Activated CD4-positive, alpha-beta T cell treated with anti-CD3 and anti-CD28 coated beads, Interleukin-2, amount 50 U/mL, for 1 hour (primary cell): ENCODE measurements around the gene ZBP1.

Source experiments
- DNase-seq: peaks from one replicate; pipeline ENCODE4 v3.0.0-alpha.2; 2020

Gene ZBP1

GRCh38 chr20:57658447-57658832 lies 38.2 kb upstream of the ZBP1 start:
- DNase-seq = peak; percentile 0

- peak; percentile 42 for DNase-seq
Measured at GRCh38 chr20:57657535-57658446, 37.6 kb upstream of the ZBP1 start.

- no peak for DNase-seq
Measured at GRCh38 chr20:57656821-57657534, 36.8 kb upstream of the ZBP1 start.

DNA sequence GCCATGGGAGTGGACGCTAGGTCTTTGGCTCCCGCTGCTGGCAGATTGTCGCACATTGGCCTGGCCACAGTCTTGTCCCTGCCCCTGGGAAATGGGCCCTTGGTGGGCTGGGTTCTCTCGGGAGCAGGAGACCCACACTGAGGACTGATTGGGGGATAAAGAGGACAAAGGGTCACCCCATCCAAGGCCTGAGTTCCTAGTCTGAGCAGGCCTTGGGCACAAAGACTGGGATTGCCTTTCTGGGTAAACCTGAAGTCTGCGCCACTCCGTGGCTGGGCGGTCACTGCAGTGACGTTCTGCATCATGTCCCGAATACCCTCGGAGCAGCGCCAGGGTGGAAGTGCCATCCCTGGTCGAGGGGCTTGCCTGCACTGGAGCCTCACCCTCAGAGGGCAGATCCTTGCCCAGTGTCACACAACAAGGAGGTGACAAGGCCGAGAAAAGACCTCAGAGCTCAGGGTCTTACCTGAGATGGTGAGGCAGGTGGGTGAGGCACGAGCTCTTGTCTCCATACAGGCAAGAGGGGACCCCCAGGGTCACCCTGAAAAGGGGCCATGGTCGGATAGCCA lies 36.1 kb upstream of the ZBP1 start:
- DNase-seq = no peak

GRCh38 chr20:57655809-57656155 lies 35.6 kb upstream of the ZBP1 start:
- no peak for DNase-seq

DNA sequence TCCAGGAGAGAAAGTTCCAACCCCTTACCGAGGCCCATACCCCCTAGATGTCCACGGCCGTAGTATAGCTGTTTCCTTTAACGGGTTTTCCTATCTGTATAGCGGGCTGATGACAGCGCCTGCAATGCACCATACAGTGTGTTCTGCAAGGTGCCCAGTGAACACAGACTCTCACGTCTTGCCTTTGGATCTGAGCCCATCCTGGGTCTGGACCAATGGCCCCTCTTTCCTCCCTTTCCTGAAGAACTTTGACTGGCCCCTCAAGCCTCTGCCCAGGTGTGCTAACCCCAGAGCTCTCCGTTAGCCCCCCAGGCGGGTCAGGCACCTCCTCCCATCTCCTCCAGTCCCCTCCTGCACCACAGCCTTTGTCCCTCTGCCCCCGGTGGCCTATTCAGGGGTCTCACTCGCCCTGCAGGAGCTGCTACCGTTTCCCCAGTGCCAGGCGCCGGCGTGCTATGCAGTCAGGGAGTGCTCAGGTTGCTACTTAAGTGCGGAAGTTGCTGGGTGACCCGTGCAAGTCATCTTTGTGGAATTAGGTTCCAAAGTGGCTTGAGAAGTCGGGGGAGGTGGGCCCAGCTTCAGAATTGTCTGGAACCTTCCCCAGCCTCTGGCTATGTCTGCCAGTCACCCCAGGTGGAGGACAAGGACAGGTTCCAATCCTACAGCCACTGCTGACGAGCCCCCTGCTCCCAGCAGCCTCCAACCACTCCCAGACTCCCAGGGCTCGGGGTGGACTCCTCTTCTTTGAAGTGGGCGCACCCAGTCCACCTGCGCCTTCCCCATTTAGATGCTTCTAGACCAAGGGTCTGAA lies 35.0 kb upstream of the ZBP1 start:
- no peak for DNase-seq

DNA sequence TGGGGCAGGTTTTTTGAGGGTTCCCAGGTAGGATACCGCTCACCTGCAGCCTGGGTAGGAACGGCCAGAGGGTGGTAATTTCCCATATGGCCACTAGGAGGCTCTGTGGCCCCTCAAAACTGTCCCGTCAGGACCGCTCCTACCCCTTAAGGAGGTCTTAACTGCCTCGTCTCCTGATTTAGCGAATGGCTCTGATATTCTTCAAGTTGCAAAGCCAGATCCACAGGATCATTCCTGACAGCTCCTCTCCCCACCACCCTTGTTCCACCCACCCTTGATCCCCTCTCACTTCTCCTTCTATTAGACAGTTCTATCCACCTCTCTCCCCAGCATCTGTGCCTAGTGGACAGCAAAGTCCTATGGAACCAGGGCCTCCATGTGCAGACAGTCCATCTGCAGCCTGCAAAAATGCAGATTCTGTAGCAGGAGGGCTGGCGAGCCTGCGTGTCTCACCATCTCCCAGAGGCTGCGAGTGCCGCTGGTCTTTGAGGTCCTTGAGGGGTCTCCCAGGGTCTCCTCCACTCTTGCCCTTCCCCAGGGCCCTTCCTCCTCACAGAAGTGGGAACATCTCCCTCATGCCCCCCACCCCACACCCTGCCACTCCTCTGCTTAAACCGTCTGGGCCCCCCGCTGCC lies 34.3 kb upstream of the ZBP1 start:
- peak; percentile 56 for DNase-seq

DNA sequence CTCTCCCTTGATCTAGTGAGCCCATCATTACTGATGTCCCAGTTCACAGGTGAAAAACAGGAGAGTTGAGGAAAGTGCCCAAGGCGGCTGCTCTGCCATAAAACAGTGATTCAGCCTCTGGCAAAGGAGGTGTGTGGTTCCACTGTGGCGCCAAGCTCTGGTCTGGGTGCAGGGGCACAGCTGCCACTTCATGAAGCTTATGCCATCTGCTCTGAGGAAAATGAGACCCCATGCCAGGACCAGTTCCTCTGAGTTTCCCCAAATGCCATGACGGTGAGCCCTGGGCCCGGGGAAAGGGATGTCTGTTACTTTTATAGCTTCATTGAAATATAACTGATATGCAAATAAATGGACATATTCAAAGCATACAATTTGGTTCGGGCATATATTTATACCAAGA lies 33.7 kb upstream of the ZBP1 start:
- DNase-seq = no peak

GRCh38 chr20:57653546-57653900 lies 33.3 kb upstream of the ZBP1 start:
- no peak for DNase-seq

GRCh38 chr20:57652606-57653545 lies 32.6 kb upstream of the ZBP1 start:
- DNase-seq = no peak

DNA sequence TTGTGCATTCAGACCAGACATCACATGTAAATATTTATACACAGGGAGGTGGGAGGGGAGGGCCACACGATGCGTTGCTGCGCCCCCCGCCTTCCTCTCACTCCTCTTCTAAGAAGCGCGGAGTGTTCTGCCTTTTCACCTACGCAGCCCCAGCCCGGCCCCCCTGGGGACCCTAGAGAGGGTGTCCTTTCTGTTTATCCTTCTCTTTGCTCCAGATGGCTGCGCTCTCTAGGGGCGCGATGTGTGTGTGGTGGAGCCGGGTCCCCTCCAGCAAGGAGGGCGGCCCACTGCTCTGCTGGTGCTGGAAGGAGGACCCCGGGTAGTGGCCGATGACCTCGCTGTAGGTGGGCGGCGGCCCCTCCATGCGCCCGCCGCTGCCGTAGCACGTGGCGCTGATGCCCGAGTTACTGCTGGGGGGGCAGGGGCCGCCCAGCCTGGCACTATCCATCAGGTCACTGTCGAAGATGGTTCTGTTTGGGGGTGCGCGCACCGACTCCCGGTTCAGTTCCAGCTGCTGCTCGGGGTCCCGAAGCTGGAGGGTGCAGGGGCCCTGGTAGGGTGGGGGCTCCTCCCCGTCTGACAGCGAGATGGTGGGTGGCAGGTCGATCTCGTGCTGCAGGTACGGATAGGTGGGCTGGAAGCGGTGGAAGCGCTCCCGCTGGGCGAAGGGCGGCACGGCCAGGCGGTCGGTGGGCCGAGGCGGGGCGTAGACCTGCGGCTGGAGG lies 31.8 kb upstream of the ZBP1 start:
- DNase-seq = no peak

DNA sequence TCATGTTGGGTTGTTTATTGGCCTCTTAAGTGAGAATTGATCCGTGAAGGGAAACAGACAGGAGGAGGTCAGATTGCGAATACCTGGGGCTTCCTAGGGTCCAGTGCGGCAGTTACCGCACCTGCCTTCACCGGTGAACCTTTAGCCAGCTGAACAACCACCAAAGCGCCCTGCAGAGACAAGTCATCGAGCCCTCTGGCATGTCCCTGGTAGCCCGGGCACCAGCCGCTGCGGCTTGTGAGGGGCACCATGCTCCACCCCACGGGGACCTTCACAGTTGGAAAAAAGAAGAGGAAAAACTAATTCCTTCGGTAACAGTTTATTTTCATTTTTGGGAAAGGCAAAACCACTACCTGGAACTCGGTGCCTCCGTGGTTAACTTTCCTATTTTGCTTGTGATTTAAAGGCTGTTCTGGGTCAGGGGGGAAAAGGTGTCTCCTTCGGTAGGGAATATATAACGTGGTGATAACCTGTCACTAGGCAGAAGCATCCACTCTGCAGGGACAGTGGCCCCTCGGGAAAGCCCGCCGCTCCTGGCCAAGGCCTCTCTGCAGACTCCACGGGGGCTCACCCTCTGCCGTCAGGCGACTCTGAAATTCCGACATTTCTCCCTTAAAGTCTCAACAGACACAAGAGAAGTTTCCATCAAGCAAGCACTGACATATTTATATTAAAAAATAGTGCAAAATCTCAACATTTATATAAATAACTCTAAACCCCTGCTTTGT lies 30.7 kb upstream of the ZBP1 start:
- DNase-seq = no peak

- no peak for DNase-seq
Measured at GRCh38 chr20:57650266-57650665, 30.0 kb upstream of the ZBP1 start.

DNA sequence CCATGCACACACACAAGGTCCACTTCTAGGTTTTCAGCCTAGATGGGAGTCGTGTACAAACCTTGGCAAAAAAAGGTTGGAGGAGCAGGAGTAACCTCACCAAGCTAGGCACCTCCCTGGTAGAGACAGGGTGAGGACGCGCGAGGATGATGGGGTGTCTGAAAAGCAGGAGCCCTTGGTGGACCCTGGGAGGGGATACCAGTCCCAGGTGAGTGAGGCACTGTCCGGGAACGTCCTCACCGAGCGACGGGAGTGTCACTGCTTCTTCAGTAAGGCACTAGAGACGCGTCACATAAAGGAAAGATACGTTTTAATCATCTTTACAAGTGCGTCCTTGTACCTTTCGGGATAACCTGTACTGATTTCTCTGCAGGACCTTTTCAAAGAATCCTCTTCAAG lies 29.4 kb upstream of the ZBP1 start:
- DNase-seq = no peak

DNA sequence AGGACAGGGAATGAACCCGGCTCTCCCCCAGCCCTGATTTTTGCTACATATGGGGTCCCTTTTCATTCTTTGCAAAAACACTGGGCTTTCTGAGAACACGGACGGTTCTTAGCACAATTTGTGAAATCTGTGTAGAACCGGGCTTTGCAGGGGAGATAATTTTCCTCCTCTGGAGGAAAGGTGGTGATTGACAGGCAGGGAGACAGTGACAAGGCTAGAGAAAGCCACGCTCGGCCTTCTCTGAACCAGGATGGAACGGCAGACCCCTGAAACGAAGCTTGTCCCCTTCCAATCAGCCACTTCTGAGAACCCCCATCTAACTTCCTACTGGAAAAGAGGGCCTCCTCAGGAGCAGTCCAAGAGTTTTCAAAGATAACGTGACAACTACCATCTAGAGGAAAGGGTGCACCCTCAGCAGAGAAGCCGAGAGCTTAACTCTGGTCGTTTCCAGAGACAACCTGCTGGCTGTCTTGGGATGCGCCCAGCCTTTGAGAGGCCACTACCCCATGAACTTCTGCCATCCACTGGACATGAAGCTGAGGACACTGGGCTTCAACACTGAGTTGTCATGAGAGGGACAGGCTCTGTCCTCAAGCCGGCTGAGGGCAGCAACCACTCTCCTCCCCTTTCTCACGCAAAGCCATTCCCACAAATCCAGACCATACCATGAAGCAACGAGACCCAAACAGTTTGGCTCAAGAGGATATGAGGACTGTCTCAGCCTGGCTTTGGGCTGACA lies 28.8 kb upstream of the ZBP1 start:
- DNase-seq = no peak

- DNase-seq = no peak
Measured at GRCh38 chr20:57647933-57648785, 27.9 kb upstream of the ZBP1 start.

DNA sequence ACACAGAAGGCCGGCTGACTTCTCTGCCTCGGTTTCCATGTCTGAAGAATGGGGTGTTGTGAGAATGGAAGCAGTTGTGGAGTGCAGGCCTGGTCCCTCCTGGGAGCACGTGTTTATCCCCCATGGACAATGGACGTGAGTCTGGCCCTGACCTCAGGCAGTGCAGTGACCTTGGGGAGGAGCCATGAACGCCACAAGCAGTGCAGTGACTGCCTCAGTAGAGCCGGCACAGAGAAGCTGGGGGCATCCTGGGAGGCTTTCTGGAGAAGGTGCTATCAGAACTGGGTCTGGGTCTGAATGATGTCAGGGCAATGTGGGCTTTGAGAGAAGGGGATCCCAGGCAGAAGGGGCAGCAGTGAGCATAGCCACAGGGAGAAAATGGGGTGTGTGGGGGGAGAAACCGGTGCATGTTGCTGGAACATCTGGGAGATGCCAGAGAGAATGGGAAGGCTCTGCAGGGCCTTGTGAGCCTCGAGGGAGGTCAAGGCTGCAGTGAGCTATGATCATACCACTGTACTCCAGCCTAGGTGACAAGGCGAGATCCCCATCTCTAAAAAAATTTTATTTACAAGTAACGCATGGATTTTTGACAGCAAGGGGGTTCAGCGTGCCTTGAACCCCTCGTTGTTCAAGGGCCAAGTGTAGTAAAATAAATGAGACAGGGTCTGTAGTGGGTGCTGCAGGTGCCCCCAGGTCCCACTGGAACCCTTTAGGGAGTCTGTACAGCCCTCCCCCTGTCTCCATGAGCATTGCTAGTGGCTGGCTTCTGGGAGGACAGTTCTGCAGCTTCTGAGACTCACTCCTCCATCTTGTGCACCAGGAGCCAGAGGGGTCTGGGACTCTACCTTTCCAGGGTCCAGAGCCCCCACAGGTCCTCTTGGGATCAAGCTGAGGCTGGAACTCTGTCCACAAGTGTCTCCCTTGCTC lies 27.0 kb upstream of the ZBP1 start:
- no peak for DNase-seq
